NCI-H524 treated with DMSO at 0.1 percent for 48 hours (cell line): ENCODE results near the gene HIC1.
"Not testable (repeated sequence)": the region's sequence is repeated elsewhere in the genome, so short reads cannot be mapped to it uniquely, and the experiment has no call there.

Experiments
- DNase-seq: peaks from one replicate; lab custom pipeline; 2025; lab: John Stamatoyannopoulos, UW

Gene HIC1

DNA sequence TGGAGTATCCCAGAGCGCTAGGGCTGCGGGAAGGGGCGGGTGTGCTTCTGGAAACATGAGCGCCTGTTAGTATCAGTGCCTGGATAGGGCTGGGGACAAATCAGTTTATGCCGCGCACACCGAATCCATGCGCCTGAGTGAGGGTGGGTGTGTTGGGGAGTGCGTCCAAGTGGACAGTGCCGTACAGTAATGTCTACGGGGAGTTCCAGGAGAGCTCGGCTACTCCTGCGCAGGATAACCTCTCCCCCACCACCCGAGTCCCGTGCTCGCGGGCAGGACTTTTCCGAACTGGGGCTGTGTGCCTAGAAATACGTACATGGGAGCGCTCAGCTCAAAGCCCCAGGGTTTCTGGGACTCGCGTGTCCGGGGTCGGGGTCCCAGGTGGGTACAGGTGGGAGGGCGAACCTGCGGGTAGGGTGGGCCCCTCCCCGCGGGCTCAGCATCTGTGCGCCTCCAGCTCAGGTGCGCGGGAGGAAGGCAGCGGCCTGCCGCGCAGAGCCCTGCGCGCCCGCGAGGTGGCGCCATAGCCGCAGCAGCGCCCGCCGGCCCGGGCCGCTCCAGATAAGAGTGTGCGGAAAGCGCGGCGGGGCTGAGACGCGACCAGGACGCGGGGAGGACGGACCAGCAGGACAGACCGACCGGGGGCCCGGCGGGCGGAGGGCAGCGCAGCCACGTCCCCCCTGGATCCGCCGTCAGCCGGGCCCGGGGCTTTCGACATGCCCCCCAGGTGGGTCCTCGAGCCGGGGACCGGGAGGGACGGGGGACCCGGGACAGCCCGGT is at the start of gene HIC1:
HIC1 (plus strand) TSS at position 592 of the 780 bp plus-strand sequence. CDS start 1,588 bp downstream, outside the sequence.
- DNase-seq, result no peak

DNA sequence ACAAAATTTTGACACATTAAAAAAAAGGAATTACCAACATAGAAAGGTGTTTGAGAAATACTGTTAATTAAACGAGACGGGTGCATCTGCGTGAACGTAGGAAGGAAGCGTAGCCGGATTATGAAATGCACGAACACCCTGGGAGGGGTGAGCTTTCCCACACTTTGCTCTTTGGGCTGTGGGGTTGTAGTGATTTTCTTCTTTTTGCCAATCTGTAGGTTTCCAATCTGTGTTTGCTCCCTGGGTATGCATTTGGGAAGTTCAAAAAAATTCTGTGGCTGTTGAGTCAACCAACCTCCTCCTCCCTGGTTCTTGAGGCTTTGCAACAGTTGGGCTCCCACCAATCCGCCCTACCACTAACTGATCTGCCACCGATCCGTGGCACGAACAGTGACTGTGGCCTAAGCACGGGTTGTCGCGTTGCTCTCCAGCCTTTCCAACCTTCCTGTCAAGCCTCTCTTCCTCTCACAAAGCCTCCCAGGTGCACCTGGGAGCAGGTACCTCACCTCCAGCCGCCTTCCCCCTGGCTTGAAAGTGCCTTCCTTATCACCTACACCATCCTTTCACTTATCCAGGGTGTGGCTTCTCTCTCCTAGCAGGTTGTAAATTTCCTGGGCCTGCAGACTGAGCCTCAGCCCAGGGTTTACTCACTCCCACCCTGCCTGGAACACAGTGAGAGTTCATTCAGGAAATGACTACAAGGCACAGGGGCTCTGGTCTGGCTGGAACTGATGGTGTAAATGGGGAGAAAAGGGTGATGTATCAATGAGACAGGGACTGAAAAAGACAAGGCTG is 46.4 kb upstream of the HIC1 start:
- DNase-seq, result no peak

- no peak for DNase-seq
Measured at GRCh38 chr17:2009737-2010136, 45.2 kb upstream of the HIC1 start.

DNA sequence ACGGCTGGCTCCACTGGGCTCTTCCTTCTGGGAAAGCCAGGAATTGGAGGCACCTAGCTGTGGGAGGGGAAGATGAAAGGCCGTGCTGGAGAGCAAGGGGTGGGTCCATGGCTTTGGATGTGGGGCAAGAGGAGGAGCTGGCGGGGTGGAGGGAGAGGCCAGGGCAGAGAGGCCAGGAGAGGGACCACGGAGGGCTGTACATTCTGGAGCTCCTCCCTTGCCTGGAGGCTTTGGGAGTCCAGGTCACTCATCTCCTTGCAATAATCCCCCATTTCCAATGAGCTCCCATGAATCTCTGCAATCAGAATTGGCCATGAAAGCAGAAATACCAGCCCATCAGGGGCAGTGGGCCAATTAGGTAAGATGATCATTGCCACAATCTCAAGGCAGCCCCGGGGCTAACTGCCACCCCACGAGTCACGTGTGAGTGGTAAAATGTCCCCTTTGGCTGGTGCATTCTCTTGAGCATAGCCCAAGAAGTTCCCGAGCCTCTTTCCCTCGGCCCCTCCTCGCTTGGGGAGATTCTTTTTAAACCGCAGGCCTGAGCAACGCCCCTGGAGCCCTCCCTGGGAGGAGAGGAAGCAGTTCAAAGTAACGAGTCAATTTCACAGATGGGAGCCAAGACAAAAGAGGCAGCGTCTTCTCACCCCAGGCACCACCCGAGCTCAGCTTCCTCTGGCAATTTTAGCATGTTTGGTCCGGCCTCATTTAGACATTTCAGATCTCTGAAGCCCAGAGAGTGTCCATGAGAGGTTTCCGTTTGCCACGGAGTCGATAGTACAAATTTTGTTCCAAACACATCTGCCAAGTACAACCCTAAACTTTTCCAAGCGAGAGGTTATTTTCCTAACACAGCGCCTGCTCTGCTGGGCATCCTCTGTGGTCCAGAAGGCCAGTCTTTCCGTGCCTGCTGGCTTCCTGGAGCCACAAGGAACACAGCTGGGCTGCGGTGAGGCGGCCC is 43.2 kb upstream of the HIC1 start:
- no peak for DNase-seq

DNA sequence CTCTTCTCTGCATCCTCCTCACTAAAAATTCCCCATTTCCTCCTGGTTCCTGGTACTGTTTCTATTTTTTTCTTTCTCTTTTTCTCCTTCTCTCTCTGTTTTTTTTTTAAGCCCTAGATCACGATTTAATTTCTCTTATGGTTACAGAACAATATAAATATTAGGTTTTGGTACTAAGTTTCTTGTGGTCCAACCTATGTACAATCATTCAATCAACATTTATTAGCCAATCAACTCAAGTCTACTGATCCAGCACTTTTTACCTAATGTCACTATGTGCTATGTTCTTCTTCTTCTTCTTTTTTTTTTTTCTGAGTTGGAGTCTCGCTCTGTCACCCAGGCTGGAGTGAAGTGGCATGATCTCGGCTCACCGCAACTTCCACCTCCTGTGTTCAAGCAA is 42.4 kb upstream of the HIC1 start:
- no peak for DNase-seq

DNA sequence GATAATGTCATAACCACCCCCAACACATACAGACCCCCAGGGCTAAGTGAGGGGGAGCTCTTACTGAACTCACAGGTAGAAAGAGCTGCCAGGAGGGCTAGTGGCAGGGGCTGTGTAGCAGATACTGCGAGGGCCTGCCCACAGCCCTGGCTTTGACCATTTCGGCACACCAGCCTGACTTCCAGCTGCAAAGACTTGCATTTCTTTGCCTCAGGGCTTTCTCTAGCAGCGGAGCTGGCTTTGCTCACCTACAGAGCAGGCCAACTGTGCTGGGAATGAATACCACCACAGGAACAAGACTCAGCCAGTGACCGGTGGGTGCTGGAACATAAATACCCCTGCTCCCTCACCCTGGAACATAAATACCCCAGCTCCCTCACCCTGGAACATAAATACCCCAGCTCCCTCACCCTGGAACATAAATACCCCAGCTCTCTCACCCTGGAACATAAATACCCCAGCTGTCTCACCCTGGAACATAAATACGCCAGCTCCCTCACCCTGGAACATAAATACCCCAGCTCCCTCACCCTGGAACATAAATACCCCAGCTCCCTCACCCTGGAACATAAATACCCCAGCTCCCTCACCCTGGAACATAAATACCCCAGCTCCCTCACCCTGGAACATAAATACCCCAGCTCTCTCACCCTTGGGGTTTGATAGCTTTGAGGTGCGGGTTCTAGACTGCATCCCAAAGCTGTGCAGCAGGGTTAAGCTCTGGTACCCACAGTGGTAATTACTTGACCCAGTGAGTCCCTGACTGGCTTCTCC is 41.5 kb upstream of the HIC1 start:
- not testable (repeated sequence) for DNase-seq

DNA sequence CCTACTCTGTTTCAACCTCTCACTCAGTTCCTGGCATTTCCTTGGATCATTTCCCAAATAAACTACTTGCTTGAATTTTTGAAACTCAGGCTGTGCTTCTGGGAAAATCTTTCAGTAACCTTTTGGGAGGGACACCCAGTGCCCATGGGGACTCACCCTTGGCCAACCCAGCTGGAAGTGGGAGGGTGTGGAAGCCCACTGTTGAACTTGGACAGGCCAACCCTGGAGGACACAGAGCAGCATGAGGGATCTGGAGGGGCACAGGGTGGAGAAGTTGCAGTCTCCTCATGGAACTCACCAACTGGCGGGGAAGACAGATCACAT is 40.9 kb upstream of the HIC1 start:
- DNase-seq, result no peak

- DNase-seq, result no peak
Measured at GRCh38 chr17:2015314-2015713, 39.6 kb upstream of the HIC1 start.

DNA sequence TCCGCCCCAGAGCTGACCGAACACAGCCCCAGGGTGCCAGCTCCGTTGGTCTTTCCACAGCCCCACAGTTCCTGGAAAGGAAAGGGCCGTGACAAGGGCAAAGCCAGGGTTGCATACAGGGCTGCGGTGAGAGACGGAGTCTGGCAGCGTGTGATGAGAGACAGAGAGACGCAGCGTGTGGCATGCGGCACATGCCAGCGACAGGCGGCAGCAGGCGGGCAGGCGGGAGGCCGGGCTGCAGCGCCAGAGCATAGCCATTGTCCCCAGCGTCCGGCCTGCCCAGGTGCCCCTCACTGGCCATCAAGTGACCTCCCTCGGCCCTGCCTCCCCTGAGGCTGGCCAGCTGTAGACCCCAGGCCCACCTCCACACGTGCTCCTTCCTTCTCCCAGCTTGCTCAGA is 38.4 kb upstream of the HIC1 start:
- no peak for DNase-seq

GRCh38 chr17:2017274-2017941 is 37.5 kb upstream of the HIC1 start:
- no peak for DNase-seq

GRCh38 chr17:2018716-2019510 is 36.0 kb upstream of the HIC1 start:
- DNase-seq, result peak; percentile 75

GRCh38 chr17:2019723-2020122 is 35.2 kb upstream of the HIC1 start:
- DNase-seq, result no peak

GRCh38 chr17:2020721-2021120 is 34.2 kb upstream of the HIC1 start:
- DNase-seq, result no peak

- no peak for DNase-seq
Measured at GRCh38 chr17:2022647-2023240, 32.2 kb upstream of the HIC1 start.

DNA sequence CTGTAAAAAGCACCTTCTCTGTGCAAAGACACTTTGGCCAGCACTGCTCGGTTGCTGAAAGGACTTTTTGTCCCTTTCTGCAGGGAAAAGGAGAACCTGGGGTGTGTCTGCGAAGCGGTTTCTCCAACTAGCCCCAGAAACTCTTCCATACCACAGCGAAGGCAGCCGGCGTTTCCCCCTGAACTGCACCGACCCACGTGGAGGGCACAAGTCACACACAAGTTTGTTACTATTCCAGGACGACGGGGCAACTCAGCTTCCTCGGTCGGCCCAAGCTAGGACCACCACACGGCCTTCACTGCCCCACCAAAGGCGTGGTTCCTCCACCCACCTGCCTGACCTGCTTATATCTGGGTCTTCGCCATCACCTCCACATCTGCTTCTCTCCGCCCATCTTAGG is 31.6 kb upstream of the HIC1 start:
- no peak for DNase-seq

DNA sequence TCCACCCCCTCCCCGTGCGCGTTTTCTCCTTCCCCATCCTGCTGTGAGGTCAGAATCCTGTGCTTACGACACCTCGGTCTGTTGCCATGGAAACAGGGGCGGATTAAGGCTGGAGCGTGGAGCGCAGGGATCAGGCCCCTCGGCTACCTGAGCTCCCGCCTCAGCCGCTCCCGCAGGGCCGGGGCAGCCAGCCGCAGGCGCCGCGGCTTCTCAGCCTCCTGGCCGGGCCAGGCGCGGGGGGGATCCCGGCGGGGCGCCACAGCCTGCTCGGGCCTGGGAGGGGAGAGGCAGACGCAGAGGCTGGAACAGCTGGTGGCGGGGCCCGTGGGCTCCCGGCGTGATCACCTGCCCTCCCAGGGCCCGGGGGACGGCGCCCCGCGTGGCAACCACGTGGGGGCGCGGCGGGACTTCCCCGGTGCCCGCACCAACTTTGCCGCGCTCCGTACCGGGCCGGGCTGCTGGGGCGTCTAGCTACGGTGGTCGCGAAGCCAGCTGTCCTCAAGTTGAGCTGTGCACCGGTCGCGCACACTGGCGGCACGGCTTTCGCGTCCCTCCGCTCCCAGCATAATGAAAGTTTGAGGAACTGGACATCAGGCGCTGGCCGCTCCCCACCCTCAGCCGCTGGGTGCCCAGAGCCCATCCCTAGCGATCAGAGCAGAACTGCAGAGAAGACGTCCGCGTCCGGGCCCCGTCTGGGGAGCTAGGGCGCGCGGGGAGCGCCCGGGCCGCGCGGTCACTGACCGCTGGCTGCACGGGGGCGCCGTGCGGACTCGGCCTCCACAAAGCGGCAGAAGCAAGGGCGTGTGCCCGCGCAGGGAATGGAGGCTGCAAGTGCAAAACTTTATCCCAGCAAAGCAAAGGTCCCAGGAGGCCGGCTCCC is 31.0 kb upstream of the HIC1 start:
- peak; percentile 41 for DNase-seq

DNA sequence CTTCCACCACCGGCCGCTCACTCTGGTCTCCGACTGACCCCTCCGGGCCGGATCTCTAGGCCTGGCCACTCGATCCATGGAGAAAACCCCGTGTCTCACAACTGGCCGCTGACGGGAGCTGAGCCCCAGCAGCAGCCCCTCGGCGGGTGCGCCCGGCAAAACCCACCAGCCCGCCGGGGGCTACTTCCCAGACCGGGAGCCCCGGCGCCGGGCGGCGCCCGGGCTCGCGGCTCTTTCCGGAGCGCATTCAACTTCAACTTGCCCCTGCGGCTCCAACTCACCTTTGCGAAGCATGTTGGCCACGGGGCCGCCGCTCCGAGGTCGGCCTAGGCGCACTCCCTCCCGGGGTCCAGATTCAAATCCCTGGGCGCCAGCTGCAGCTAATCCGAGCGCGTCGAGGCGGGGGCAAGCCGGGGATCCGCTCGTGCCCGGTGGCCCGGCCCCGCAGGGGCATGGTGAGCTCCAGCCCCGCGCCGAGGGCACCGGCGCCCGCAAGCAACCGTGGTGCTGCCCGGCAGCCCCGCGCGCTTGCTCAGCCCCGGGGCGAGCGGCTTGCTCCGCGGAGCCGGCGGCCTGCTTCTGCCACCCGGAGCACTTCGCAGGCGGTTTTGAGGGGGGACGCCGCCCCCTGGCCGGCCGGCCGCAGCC is 30.2 kb upstream of the HIC1 start:
- no peak for DNase-seq

DNA sequence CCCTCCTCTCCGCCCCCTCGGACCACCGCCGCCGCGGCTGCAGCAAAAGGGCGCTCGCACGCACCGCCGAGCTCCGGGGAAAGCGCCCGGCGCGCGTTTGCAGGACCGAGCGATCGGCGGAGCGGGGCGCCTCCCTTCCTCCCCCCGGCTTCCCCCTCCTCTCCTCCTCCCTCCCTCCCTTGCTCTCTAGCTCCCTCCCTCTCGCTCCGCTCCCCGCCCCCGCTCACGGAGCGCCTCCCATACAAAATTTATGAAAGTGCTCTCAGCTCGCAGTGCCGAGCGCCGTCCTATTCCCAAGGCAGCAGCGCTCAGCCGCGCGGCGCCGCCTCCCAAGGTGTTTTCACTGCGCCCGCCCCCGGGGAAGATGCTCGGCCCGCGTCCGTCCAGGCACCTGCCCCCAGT is 29.7 kb upstream of the HIC1 start, which contains the start of gene RTN4RL1:
RTN4RL1 (minus strand) TSS at position 115 of the 402 bp plus-strand sequence. CDS start 469 bp downstream, outside the sequence.
- no peak for DNase-seq
